ENCODE data around the gene KCTD18.

KCTD18 gene

GRCh38 chr2:200453853-200454534, 55.9 kb downstream of the KCTD18 start:
- DNase-seq: no peak

GRCh38 chr2:200453142-200453852, 56.6 kb downstream of the KCTD18 start:
- DNase-seq: no peak

- DNase-seq: no peak
These were observed 57.5 kb downstream of the KCTD18 start for GRCh38 chr2:200452377-200452776.

- no peak for DNase-seq
These were observed 58.4 kb downstream of the KCTD18 start for GRCh38 chr2:200451511-200451910.

GRCh38 chr2:200450288-200450687, 59.6 kb downstream of the KCTD18 start:
- DNase-seq: no peak

GRCh38 chr2:200449149-200449548, 60.7 kb downstream of the KCTD18 start:
- DNase-seq: no peak

- no peak for DNase-seq
These were observed 61.4 kb downstream of the KCTD18 start for GRCh38 chr2:200448455-200448854.

GRCh38 chr2:200447139-200447855, 62.6 kb downstream of the KCTD18 start:
- no peak for DNase-seq

- no peak for DNase-seq
These were observed 63.3 kb downstream of the KCTD18 start for GRCh38 chr2:200446612-200447011.

GRCh38 chr2:200445284-200445683, 64.6 kb downstream of the KCTD18 start:
- DNase-seq: no peak

GRCh38 chr2:200444530-200444929, 65.3 kb downstream of the KCTD18 start:
- no peak for DNase-seq

GRCh38 chr2:200443916-200444315, 66.0 kb downstream of the KCTD18 start:
- DNase-seq: no peak

- no peak for DNase-seq
These were observed 66.5 kb downstream of the KCTD18 start for GRCh38 chr2:200443376-200443775.

GRCh38 chr2:200442471-200442870, 67.4 kb downstream of the KCTD18 start:
- no peak for DNase-seq

- no peak for DNase-seq
These were observed 69.9 kb downstream of the KCTD18 start for GRCh38 chr2:200439981-200440380.

Measured in NCI-H446 treated with DMSO at 0.1 percent for 48 hours (cell line).